Fibroblast of the aortic adventitia (primary cell): ENCODE data around the gene MYH7B. TPM values are rescaled to one million over a fixed set of nuclear protein-coding genes. Genes with fewer than 3 reads are reported as not detected.

ENCODE experiments used
- DNase-seq: peaks from one replicate; pipeline ENCODE4 v3.0.0-alpha.2; 2010; ENCODE audit warnings: low read depth
- H3K4me3 ChIP-seq: 2 replicates; pipeline ENCODE4 v1.5.1; 2011; ENCODE audit warnings: low read depth, mild to moderate bottlenecking, control low read depth, low read length, moderate library complexity
- CTCF ChIP-seq: IDR thresholded peaks from 2 replicates; pipeline ENCODE4 v1.5.1; 2011; ENCODE audit warnings: mild to moderate bottlenecking, low read length, control low read depth, inconsistent platforms; ENCODE audit not compliant: insufficient read depth
- total RNA-seq: library from RNA; depleted of rRNA; stranded (reverse); fragments of >200 nt; gene quantifications from 2 replicates; pipeline ENCODE4 v1.2.3, GENCODE V29; 2012; ENCODE audit warnings: low replicate concordance

The MYH7B gene
- total RNA-seq, 1 donor, result not detected

DNA sequence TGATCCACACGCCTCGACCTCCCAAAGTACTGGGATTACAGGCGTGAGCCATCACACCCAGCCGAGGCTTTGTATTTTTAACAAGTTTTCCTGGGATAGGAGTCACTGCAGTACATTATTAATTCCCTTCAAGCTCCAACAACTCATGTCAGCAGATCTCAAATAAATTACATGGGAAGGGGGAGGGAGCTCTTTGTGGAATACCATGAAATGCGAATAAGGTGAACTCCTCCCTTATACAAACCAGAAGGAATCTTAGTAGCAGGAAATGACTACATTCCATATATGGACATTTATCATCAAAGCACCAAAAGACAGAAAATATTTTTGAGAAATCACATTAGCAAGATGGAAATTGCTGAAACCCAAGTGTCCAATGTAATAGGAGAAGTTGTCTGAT is 3.0 kb upstream of the MYH7B start:
- no peak for DNase-seq
- TF ChIP-seq CTCF, result no peak
- no peak overlapping the region for H3K4me3 ChIP-seq

DNA sequence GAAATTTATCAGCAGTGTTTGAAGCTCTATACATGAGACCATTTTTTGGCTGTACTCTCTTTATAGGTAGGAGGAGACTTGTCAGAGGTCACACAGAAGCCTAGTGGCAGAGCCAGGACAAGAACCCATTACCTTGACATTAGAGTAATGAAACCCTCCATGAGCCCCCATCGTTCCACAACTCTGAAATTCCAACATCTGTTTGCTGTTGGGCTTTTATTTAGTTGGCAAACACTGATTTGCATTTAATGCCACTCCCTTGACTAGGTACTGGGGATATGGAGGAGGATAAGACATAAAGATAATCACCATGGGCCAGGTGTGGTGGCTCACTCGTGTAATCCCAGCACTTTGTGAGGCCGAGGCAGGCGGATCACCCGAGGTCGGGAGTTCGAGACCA is 1.7 kb upstream of the MYH7B start:
- no peak for TF ChIP-seq CTCF
- no peak overlapping the region for H3K4me3 ChIP-seq
- no peak for DNase-seq

DNA sequence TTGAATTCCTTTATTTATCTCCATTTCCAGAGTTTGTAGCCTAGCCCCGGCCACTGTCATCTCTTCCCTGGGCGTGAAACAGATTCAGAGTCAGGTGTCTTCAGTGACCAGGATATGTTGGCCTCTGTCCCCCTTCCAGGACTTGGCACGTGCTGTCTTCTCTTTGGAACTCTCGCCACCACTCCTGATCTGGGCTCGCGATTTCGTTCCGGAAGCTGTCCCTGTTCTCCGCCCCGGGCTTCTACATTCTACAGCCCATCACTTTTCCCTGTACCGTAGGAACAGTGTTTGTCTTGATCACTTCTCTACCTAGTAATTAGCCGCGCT is 801 bp upstream of the MYH7B start:
- no peak for DNase-seq
- no peak for TF ChIP-seq CTCF
- H3K4me3 ChIP-seq, result peak overlapping the region; percentile 87

DNA sequence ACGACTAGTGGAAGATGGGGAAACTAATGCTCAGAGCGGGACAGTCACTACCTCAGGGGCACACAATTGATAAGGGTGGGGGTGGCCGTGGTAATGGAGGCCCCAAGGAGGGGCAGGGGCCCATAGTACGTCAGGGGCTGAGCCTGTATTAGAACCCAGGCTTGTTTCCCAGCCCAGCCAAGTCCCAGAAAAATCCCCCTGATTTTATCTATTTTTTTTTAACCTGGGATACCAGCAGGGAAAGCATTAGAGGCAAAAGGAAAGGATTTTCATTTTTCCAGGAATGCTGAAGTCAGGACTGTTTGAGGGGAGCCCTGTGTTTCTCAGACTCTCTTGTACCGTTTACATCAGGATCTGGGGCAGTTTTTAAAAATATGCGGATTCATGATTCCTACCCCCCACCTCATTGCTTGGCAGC is 382 bp downstream of the MYH7B start:
- TF ChIP-seq CTCF, result no peak
- no peak for DNase-seq
- peak overlapping the region; percentile 87 for H3K4me3 ChIP-seq

DNA sequence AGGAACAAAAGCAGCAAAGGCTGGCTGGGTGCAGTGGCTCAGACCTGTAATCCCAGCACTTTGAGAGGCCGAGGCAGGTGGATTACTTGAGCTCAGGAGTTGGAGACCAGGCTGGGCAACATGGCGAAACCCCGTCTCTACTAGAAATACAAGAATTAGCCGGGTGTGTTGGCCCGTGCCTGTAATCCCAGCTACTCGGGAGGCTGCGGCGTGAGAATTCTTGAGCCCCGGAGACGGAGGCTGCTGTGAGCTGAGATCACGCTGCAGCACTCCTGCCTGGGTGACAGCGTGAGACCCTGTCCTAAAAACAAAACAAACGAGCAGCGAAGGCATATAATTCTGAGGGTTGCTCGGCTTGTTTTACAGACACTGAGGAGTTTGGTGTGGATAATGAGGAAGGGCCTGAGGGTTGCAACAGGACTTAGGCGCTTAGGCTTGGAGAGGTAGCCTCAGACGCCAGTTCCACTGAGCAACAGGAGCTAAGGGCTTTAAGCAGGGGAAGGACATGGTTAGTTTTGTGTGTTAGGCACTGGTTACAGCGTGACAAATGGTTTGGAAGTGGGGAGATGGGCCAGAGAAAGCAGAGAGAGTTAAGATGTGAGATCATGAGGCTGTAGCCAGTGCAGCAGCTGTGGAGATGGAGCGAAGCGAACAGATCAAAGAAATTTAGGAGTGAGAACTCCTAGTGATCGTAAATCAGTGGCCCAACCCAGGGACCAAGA is 1.2 kb downstream of the MYH7B start:
- no peak for DNase-seq
- no peak for TF ChIP-seq CTCF
- H3K4me3 ChIP-seq, result no peak overlapping the region

DNA sequence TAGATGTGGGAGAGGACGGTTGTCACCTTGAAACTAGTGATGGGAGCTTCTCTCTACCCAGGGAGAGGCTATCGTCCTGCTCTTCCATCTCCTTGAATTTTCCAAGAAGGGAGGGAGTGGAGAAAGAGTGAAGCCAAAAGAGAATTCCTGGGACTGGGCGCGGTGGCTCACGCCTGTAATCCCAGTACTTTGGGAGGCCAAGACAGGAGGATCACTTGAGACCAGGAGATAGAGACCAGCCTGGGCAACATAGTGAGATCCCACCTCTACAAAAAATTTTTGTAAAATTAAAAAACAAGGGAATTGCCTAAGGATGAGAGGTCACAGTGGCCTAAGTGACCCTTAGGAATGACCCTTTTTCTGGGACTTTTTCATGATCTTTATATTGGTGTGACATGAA is 8.8 kb downstream of the MYH7B start:
- DNase-seq, result no peak
- TF ChIP-seq CTCF, result no peak
- no peak overlapping the region for H3K4me3 ChIP-seq

DNA sequence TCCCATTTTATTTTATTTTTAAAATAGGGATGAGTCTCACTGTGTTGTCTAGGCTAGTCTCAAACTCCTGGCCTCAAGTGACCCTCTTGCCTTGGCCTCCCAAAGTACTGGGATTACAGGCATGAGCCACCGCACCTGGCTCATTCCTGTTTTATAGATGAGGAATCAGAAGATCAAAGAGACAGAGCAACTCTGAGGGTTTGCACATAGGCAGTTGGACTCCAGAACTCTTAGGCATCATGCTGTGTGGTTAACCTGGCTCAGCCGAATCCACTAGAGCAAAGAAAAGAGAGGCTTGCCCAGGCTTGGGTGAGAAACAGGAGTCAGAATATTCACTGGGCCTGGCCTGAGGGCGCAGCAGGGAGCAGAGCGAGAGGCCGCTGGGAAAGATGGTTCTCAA is 9.4 kb downstream of the MYH7B start:
- DNase-seq, result no peak
- TF ChIP-seq CTCF, result no peak
- H3K4me3 ChIP-seq, result no peak overlapping the region
